GM23338 (cell line): ENCODE data around the gene JMJD1C. TPM values are rescaled to one million over a fixed set of nuclear protein-coding genes. Genes with fewer than 3 reads are reported as not detected.

Source experiments
- ATAC-seq: fragments of 200-7000 bp; cut with Tn5 transposase; 3 replicates; pipeline ENCODE4 v1.9.1; 2020
- DNase-seq: peaks from one replicate; pipeline ENCODE4 v3.0.0-alpha.2; 2015; ENCODE audit warnings: low spot score
- H2AFZ ChIP-seq: fragments of 200-600 bp; sonication (generic); 2 replicates; pipeline ENCODE4 v1.8.0; 2016; ENCODE audit warnings: antibody characterized with exemption, mild to moderate bottlenecking, moderate library complexity
- H3F3A ChIP-seq: fragments of 200-600 bp; sonication (generic); replicated peaks from 2 replicates; pipeline ENCODE4 v1.8.0; 2017; ENCODE audit warnings: antibody characterized with exemption, mixed run types, low read depth
- H3K27ac ChIP-seq: fragments of 200-600 bp; sonication (generic); 2 replicates; pipeline ENCODE4 v1.6.1; 2016; ENCODE audit warnings: low read depth
- H3K27me3 ChIP-seq: fragments of 200-600 bp; sonication (generic); 2 replicates; pipeline ENCODE4 v1.8.0; 2016; ENCODE audit warnings: mild to moderate bottlenecking, mixed run types, moderate library complexity; ENCODE audit not compliant: insufficient read depth
- H3K36me3 ChIP-seq: fragments of 200-600 bp; sonication (generic); 2 replicates; pipeline ENCODE4 v1.8.0; 2016; ENCODE audit warnings: mild to moderate bottlenecking; ENCODE audit not compliant: insufficient read depth
- H3K4me1 ChIP-seq: fragments of 200-600 bp; sonication (generic); 2 replicates; pipeline ENCODE4 v1.8.0; 2016; ENCODE audit warnings: mild to moderate bottlenecking, moderate library complexity; ENCODE audit not compliant: insufficient read depth
- H3K4me2 ChIP-seq: fragments of 200-600 bp; sonication (generic); 2 replicates; pipeline ENCODE4 v1.7.1; 2017; ENCODE audit warnings: mixed run types
- H3K4me3 ChIP-seq: fragments of 200-600 bp; sonication (generic); 2 replicates; pipeline ENCODE4 v1.6.1; 2016; ENCODE audit warnings: mixed run types
- H3K79me2 ChIP-seq: fragments of 200-600 bp; sonication (generic); replicated peaks from 2 replicates; pipeline ENCODE4 v1.8.0; 2017; ENCODE audit warnings: mild to moderate bottlenecking; ENCODE audit not compliant: insufficient read depth
- H3K9me2 ChIP-seq: fragments of 200-600 bp; sonication (generic); 2 replicates; pipeline ENCODE4 v1.8.0; 2017; ENCODE audit not compliant: insufficient read depth
- H4K20me1 ChIP-seq: fragments of 200-600 bp; sonication (generic); replicated peaks from 2 replicates; pipeline ENCODE4 v1.8.0; 2017; ENCODE audit warnings: mild to moderate bottlenecking; ENCODE audit not compliant: insufficient read depth
- H3K27ac Mint-ChIP-seq: 2 replicates; pipeline ENCODE4 v1.8.0; 2020; ENCODE audit warnings: inconsistent platforms, mild to moderate bottlenecking, moderate library complexity, mixed read lengths
- H3K27me3 Mint-ChIP-seq: 3 replicates; pipeline ENCODE4 v1.8.0; 2022; ENCODE audit warnings: low read depth, mild to moderate bottlenecking, moderate library complexity, mixed read lengths, inconsistent platforms; ENCODE audit not compliant: insufficient read depth, poor library complexity
- H3K36me3 Mint-ChIP-seq: 3 replicates; pipeline ENCODE4 v1.8.0; 2021; ENCODE audit warnings: low read depth, mild to moderate bottlenecking, inconsistent platforms, moderate library complexity, mixed read lengths
- H3K4me1 Mint-ChIP-seq: 3 replicates; pipeline ENCODE4 v1.8.0; 2020; ENCODE audit warnings: mild to moderate bottlenecking, inconsistent platforms, mixed read lengths
- H3K4me3 Mint-ChIP-seq: 3 replicates; pipeline ENCODE4 v1.8.0; 2021; ENCODE audit warnings: moderate library complexity, mild to moderate bottlenecking, inconsistent platforms, mixed read lengths
- H3K9me3 Mint-ChIP-seq: 3 replicates; pipeline ENCODE4 v1.8.0; 2020; ENCODE audit warnings: moderate library complexity, mild to moderate bottlenecking, inconsistent platforms, mixed read lengths
- CREB1 ChIP-seq: fragments of 250-450 bp; sonication (Bioruptor Pico); IDR thresholded peaks from 2 replicates; pipeline ENCODE4 v1.5.0; 2020; ENCODE audit warnings: low read depth, mild to moderate bottlenecking, moderate library complexity
- CTCF ChIP-seq, 2 experiments: fragments of 200-600 bp in 1 of 2; sonication (generic) in 1 of 2; conservative IDR thresholded peaks; 2 replicates each; pipeline versions ENCODE4 v1.5.1 to v1.6.1; 2016 to 2017; ENCODE audit warnings: antibody characterized with exemption in 2 of 2, low read depth in 2 of 2, mild to moderate bottlenecking in 2 of 2, moderate library complexity in 1 of 2
- ETS1 ChIP-seq: IDR thresholded peaks from 2 replicates; pipeline ENCODE4 v1.6.1; 2016; ENCODE audit warnings: antibody characterized with exemption
- EZH2 ChIP-seq: fragments of 200-600 bp; sonication (generic); IDR thresholded peaks from one replicate; pipeline ENCODE4 v1.8.0; 2017; ENCODE audit warnings: antibody characterized with exemption, mild to moderate bottlenecking, low read depth; ENCODE audit not compliant: unreplicated experiment
- EZH2phosphoT487 ChIP-seq: fragments of 200-600 bp; sonication (generic); IDR thresholded peaks from one replicate; pipeline ENCODE4 v1.8.1; 2018; ENCODE audit warnings: antibody characterized with exemption; ENCODE audit not compliant: unreplicated experiment
- JUNB ChIP-seq: IDR thresholded peaks from one replicate; pipeline ENCODE4 v1.6.1; 2016; ENCODE audit warnings: antibody characterized with exemption; ENCODE audit not compliant: unreplicated experiment
- NANOG ChIP-seq: IDR thresholded peaks from 2 replicates; pipeline ENCODE4 v1.6.1; 2016; ENCODE audit warnings: antibody characterized with exemption, borderline replicate concordance
- POLR2AphosphoS5 ChIP-seq: IDR thresholded peaks from 2 replicates; pipeline ENCODE4 v1.6.1; 2016; ENCODE audit warnings: antibody characterized with exemption, low read depth
- REST ChIP-seq: IDR thresholded peaks from one replicate; pipeline ENCODE4 v1.6.1; 2018; ENCODE audit warnings: antibody characterized with exemption; ENCODE audit not compliant: unreplicated experiment
- STAT1 ChIP-seq: IDR thresholded peaks from one replicate; pipeline ENCODE4 v1.6.1; 2016; ENCODE audit warnings: antibody characterized with exemption; ENCODE audit not compliant: unreplicated experiment
- ZNF114 ChIP-seq: fragments of 250-450 bp; sonication (Bioruptor Pico); IDR thresholded peaks from 2 replicates; pipeline ENCODE4 v1.5.0; 2020; ENCODE audit warnings: mild to moderate bottlenecking, moderate library complexity
- ZNF331 ChIP-seq: fragments of 250-450 bp; sonication (Bioruptor Pico); IDR thresholded peaks from 2 replicates; pipeline ENCODE4 v1.5.0; 2020; ENCODE audit warnings: low read depth, mild to moderate bottlenecking, moderate library complexity
- ZNF462 ChIP-seq: fragments of 250-450 bp; sonication (Bioruptor Pico); IDR thresholded peaks from 2 replicates; pipeline ENCODE4 v1.5.0; 2020; ENCODE audit warnings: mild to moderate bottlenecking, moderate library complexity
- polyA plus RNA-seq: library from polyadenylated mRNA; unstranded; fragments of >200 nt; fragmentation: Nextera tagmentation; extraction: Ambion mirVana; gene quantifications from 2 replicates; pipeline ENCODE4 v1.2.1, GENCODE V29; 2016
- total RNA-seq: library from RNA; depleted of rRNA; stranded (reverse); fragments of >200 nt; shearing (Covaris generic); gene quantifications from 2 replicates; pipeline ENCODE4 v1.2.3, GENCODE V29; 2014

Gene JMJD1C
- total and polyA plus RNA-seq, 2 experiments from 2014 or later = 333 to 435 TPM

- no peaks in the 10 kb centered on the region for H3K36me3 ChIP-seq
- no peaks in the 10 kb centered on the region for H3F3A ChIP-seq
- peaks cover 11% of the 10 kb centered on the region for H3K36me3 Mint-ChIP-seq
- no peaks in the 10 kb centered on the region for H3K27me3 ChIP-seq
- H3K27me3 Mint-ChIP-seq = no peaks in the 10 kb centered on the region
- no peak overlapping the region for H3K4me3 Mint-ChIP-seq
- TF ChIP-seq POLR2AphosphoS5 = no peak
- TF ChIP-seq NANOG = no peak
- TF ChIP-seq CTCF (conservative IDR thresholded peaks at IDR 0.05; ENCODE audit: low read depth in 2 of 2) = no peak
- TF ChIP-seq EZH2phosphoT487 = no peak
- TF ChIP-seq REST = no peak
- TF ChIP-seq CREB1 (CRISPR knock-in tag) = no peak
- TF ChIP-seq STAT1 = no peak
- TF ChIP-seq ZNF462 = no peak
- no peak for TF ChIP-seq ZNF114
- TF ChIP-seq JUNB = no peak
- TF ChIP-seq ZNF331 (CRISPR knock-in tag) = no peak
- TF ChIP-seq ETS1 = no peak
- TF ChIP-seq EZH2 = no peak
- no peak overlapping the region for H3K27ac Mint-ChIP-seq
- H3K4me2 ChIP-seq = no peak overlapping the region
- no peak overlapping the region for H3K4me3 ChIP-seq
- H2AFZ ChIP-seq = no peak overlapping the region
- no peaks in the 10 kb centered on the region for H4K20me1 ChIP-seq
- peak; percentile 24 for DNase-seq
- H3K79me2 ChIP-seq = peaks cover 93% of the 10 kb centered on the region
- peaks cover 6% of the 10 kb centered on the region; the same call in 2 of the 3 replicates for H3K4me1 Mint-ChIP-seq
- H3K4me1 ChIP-seq = peaks cover 6% of the 10 kb centered on the region; the same call in 1 of the 2 replicates
- H3K27ac ChIP-seq = peak overlapping the region; percentile 33; the same call in 1 of the 2 replicates
- no peak for ATAC-seq
- H3K9me2 ChIP-seq = no peaks in the 10 kb centered on the region
- peaks cover 8% of the 10 kb centered on the region; the same call in 2 of the 3 replicates for H3K9me3 Mint-ChIP-seq
Observed at GRCh38 chr10:63491588-63492316, 26.0 kb upstream of the JMJD1C start.
